ENCODE results near the gene LRRC18.

GRCh38 chr10:48946332-48946731 is 6.7 kb upstream of the LRRC18 start:
- TF ChIP-seq POLR2A (IDR thresholded peaks at IDR 0.05; ENCODE audit: extremely low read depth, insufficient read length) (no peak), CTCF (IDR thresholded peaks at IDR 0.05; ENCODE audit: low read depth, low read length) (no peak), MYC (IDR thresholded peaks at IDR 0.05; ENCODE audit: low read depth, low read length) (no peak), MAX (IDR thresholded peaks at IDR 0.05; ENCODE audit: low read depth, low read length) (no peak)

Measured in NB4 (cell line).